ENCODE measurements around the gene TMEM156.

TMEM156 gene

GRCh38 chr4:38985410-38986100 lies 46.7 kb downstream of the TMEM156 start:
- no peak for DNase-seq (ENCODE audit: low read depth)
- TF ChIP-seq, protein P1, sequence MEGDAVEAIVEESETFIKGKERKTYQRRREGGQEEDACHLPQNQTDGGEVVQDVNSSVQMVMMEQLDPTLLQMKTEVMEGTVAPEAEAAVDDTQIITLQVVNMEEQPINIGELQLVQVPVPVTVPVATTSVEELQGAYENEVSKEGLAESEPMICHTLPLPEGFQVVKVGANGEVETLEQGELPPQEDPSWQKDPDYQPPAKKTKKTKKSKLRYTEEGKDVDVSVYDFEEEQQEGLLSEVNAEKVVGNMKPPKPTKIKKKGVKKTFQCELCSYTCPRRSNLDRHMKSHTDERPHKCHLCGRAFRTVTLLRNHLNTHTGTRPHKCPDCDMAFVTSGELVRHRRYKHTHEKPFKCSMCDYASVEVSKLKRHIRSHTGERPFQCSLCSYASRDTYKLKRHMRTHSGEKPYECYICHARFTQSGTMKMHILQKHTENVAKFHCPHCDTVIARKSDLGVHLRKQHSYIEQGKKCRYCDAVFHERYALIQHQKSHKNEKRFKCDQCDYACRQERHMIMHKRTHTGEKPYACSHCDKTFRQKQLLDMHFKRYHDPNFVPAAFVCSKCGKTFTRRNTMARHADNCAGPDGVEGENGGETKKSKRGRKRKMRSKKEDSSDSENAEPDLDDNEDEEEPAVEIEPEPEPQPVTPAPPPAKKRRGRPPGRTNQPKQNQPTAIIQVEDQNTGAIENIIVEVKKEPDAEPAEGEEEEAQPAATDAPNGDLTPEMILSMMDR (IDR thresholded peaks at IDR 0.05; ENCODE audit: low read depth, low read length, missing control alignments): no peak
- no peak overlapping the region for H3K4me3 ChIP-seq (ENCODE audit: low read depth, low read length)

- TF ChIP-seq, protein P1 (IDR thresholded peaks at IDR 0.05; ENCODE audit: low read depth, low read length, missing control alignments): no peak
- no peak overlapping the region for H3K4me3 ChIP-seq (ENCODE audit: low read depth, low read length)
- DNase-seq (ENCODE audit: low read depth): no peak
These were observed 48.2 kb downstream of the TMEM156 start for GRCh38 chr4:38983787-38984598.

GRCh38 chr4:38983291-38983690 lies 48.9 kb downstream of the TMEM156 start:
- TF ChIP-seq, protein P1 (IDR thresholded peaks at IDR 0.05; ENCODE audit: low read depth, low read length, missing control alignments): no peak
- DNase-seq (ENCODE audit: low read depth): no peak
- H3K4me3 ChIP-seq (ENCODE audit: low read depth, low read length): no peak overlapping the region

DNA sequence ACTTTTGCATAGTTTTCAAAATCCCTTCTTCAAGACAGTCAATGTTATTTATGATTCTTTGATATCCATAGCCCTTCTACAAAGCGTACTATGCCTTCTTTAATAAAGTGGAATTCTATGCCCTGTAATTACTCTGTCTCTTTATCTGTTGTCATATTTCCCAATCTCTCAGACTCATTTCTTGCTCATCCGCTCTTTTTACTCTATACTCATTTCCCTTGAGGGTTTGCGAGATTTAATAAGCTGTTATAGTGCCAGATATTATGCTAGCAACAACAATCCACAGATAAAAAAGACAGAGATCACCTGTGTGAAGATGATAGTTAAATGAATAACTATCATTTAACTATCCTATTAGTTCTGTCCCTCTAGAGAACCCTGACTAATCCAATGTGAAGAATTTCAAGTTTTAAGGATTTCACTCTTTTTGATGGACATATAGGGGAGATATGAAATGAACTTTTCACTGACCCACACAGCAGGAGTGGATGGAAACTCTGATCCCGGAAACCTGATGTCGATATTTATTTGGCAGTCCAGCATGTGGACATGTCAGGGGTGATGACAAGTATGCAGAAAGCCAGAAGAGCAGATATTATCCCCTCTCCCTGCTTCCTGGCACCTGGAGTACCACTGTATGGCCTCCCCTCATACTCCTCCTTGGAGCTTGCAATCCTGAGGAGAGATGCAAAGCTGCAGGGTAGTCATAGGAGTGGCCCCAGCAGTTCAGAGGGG lies 49.7 kb downstream of the TMEM156 start:
- no peak overlapping the region for H3K4me3 ChIP-seq (ENCODE audit: low read depth, low read length)
- TF ChIP-seq, protein P1 (IDR thresholded peaks at IDR 0.05; ENCODE audit: low read depth, low read length, missing control alignments): no peak
- DNase-seq (ENCODE audit: low read depth): no peak

DNA sequence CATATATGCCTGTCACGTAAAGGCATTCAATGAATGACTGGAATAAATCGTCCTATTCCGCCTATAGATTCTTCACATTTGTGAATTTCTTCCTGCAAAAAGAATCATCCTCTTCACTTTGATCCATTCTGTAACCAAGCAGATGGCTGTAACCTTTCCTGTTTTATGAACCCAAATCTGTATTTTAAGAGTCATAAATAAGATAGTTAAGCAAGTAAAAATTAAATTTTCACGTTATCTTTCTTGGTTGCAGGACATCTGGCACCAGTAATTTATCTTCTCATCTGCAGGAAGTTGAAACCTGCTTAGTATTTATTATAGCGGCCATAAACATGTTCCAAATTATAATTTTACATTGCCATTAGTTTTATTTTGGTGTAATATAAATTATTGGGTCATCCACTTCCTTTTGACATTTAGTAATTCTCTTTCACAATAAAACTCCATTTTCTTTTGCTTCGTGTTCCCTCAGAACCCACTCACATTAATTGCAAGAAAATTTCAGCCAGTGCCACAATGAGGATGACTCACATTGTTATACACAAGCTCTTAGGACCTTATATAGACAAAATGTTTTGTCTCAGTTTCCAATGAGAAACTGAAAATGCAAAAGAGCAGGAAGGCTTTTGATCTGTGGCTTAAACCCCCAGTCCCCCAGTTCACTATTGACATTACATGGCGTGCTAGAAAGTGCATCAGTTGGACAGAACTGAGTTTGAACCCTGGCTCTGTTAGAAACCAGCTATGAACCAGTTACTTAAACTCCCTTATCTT lies 51.1 kb downstream of the TMEM156 start:
- TF ChIP-seq, protein P1 (IDR thresholded peaks at IDR 0.05; ENCODE audit: low read depth, low read length, missing control alignments): no peak
- H3K4me3 ChIP-seq (ENCODE audit: low read depth, low read length): no peak overlapping the region
- DNase-seq (ENCODE audit: low read depth): no peak

DNA sequence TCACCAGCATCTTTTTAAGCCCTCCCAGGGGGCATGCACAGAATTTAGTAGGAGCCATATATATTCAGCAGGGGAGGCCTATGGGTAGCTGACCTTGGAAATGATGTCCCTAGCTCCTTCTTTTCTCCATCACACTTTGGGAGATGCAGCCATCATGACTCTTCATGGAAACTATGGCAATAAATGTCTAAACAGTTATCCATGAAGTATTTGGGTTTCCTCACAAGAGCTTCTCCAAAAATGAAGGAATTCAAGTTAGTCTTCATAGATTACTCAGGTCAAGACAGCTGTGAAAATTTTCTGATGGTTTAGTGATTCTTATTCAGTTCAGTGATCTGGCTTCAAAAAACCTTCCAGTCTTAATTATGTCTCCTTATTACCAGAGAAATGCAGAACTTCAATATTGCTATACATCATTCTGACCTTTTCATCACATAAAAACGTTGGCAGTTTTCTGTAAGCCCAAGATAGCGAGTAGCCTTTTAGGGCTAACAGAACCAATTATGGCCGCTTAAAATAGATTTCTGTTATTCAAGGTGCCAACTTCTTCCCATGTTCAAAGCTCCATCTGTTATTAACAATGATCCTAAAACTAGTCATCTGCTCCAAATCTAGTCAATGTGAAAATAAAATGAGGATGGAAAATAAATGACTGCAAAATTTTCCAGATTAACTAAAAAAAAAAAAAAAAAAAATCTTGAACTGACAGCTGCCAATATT lies 52.5 kb downstream of the TMEM156 start:
- DNase-seq (ENCODE audit: low read depth): no peak
- TF ChIP-seq, protein P1 (IDR thresholded peaks at IDR 0.05; ENCODE audit: low read depth, low read length, missing control alignments): no peak
- H3K4me3 ChIP-seq (ENCODE audit: low read depth, low read length): no peak overlapping the region

Measured in GM12864 (cell line).